Activated CD8-positive, alpha-beta T cell treated with anti-CD3 and anti-CD28 coated beads for 36 hours (primary cell): ENCODE data around the gene PHLDB1. TPM values are rescaled to one million over a fixed set of nuclear protein-coding genes. Genes with fewer than 3 reads are reported as not detected.
"Not testable (repeated sequence)": the region's sequence is repeated elsewhere in the genome, so short reads cannot be mapped to it uniquely, and the experiment has no call there.

ENCODE experiments used
- ATAC-seq: fragments of 200-7000 bp; cut with Tn5 transposase; one replicate; pipeline ENCODE4 v1.10.0; 2021; ENCODE audit warnings: mild to moderate bottlenecking, moderate library complexity
- CTCF ChIA-PET: fragments of 350-600 bp; sonication (Branson Sonifier 250); formaldehyde crosslinking; loops from one replicate; lab custom pipeline; 2021; ENCODE audit warnings: antibody characterized with exemption; lab: Charles Lee
- POLR2A ChIA-PET: fragments of 350-600 bp; sonication (Branson Sonifier 250); formaldehyde crosslinking; loops from one replicate; lab custom pipeline; 2021; ENCODE audit warnings: antibody characterized with exemption; lab: Charles Lee
- DNase-seq: peaks from one replicate; pipeline ENCODE4 v3.0.0-alpha.2; 2020
- H3K27ac Mint-ChIP-seq: one replicate; pipeline ENCODE4 v1.8.0; 2021; ENCODE audit warnings: mild to moderate bottlenecking, mixed read lengths
- H3K27me3 Mint-ChIP-seq: one replicate; pipeline ENCODE4 v1.8.0; 2021; ENCODE audit warnings: mixed read lengths
- H3K36me3 Mint-ChIP-seq: one replicate; pipeline ENCODE4 v1.8.0; 2021; ENCODE audit warnings: low read depth, mixed read lengths
- H3K4me1 Mint-ChIP-seq: one replicate; pipeline ENCODE4 v1.8.0; 2021; ENCODE audit warnings: low read depth, mixed read lengths
- H3K4me3 Mint-ChIP-seq: one replicate; pipeline ENCODE4 v1.8.0; 2021; ENCODE audit warnings: mild to moderate bottlenecking, moderate library complexity, mixed read lengths
- H3K9me3 Mint-ChIP-seq: one replicate; pipeline ENCODE4 v1.8.0; 2021; ENCODE audit warnings: mixed read lengths
- CTCF ChIP-seq: fragments of 200-600 bp; IDR thresholded peaks from one replicate; pipeline ENCODE4 v1.8.0; 2022; ENCODE audit warnings: antibody characterized with exemption, mild to moderate bottlenecking
- intact Hi-C: fragments of 100-400 bp; cut with micrococcal nuclease; formaldehyde crosslinking; loops from one replicate; pipeline ENCODE4 v1.10.0; 2022
- total RNA-seq, 2 experiments: library from RNA; stranded (reverse); gene quantifications; one replicate each; pipeline ENCODE4 v1.2.3, GENCODE V29; 2021

The PHLDB1 gene
- total RNA-seq, 2 experiments from 2014 or later = 3.0 to 5.1 TPM

- H3K36me3 Mint-ChIP-seq = peaks cover 39% of the 10 kb centered on the region
- intact Hi-C loops = no loop called here
- peaks cover 31% of the 10 kb centered on the region for H3K4me1 Mint-ChIP-seq
- no peak for TF ChIP-seq CTCF
- DNase-seq (no peak), ATAC-seq (no peak)
- no peaks in the 10 kb centered on the region for H3K9me3 Mint-ChIP-seq
- no peaks in the 10 kb centered on the region for H3K27me3 Mint-ChIP-seq
- H3K27ac Mint-ChIP-seq = no peak overlapping the region
- POLR2A ChIA-PET = interaction anchor here (1.5 kb wide), 2 partner anchors 9 to 12 kb away, joined by 5 to 7 read pairs; partner anchors contain the start of gene ARCN1
- CTCF ChIA-PET = interaction anchor here (0.8 kb wide), 1 partner anchor 19 kb away, joined by 3 read pairs; no protein-coding TSS in a partner anchor
- no peak overlapping the region for H3K4me3 Mint-ChIP-seq
Observed at GRCh38 chr11:118581057-118581456, 26.4 kb upstream of the PHLDB1 start.

- Mint-ChIP-seq H3K9me3 (no peaks in the 10 kb centered on the region), H3K27ac (no peak overlapping the region), H3K36me3 (peaks cover 52% of the 10 kb centered on the region), H3K4me3 (no peak overlapping the region), H3K4me1 (peaks cover 2% of the 10 kb centered on the region), H3K27me3 (no peaks in the 10 kb centered on the region)
- intact Hi-C loops = no loop called here
- POLR2A ChIA-PET = no interaction called here
- DNase-seq = no peak
- CTCF ChIA-PET = no interaction called here
- no peak for ATAC-seq
- no peak for TF ChIP-seq CTCF
Observed at GRCh38 chr11:118587952-118588351, 19.5 kb upstream of the PHLDB1 start.

- ChIA-PET CTCF (interaction anchor here (1.1 to 4.7 kb wide), 6 partner anchors 16 to 394 kb away, joined by 3 to 177 read pairs (median 6); partner anchors contain the start of gene PHLDB1), POLR2A (interaction anchor here (0.7 to 2.0 kb wide), 5 partner anchors 12 to 137 kb away, joined by 3 to 5 read pairs (median 4); partner anchors contain the start of gene ARCN1)
- ATAC-seq (no peak), DNase-seq (no peak)
- intact Hi-C loops = no loop called here
- no peak overlapping the region for H3K27ac Mint-ChIP-seq
- no peak for TF ChIP-seq CTCF
- H3K9me3 Mint-ChIP-seq = no peaks in the 10 kb centered on the region
- no peak overlapping the region for H3K4me3 Mint-ChIP-seq
- H3K27me3 Mint-ChIP-seq = no peaks in the 10 kb centered on the region
- peaks cover 51% of the 10 kb centered on the region for H3K36me3 Mint-ChIP-seq
- H3K4me1 Mint-ChIP-seq = peaks cover 18% of the 10 kb centered on the region
Observed at GRCh38 chr11:118592616-118593367, 14.6 kb upstream of the PHLDB1 start.

- H3K27ac Mint-ChIP-seq = peak overlapping the region; percentile 49
- DNase-seq = peak; percentile 17
- intact Hi-C loops, H3K9me3 Mint-ChIP-seq, H3K4me3 Mint-ChIP-seq, H3K27me3 Mint-ChIP-seq: not testable (repeated sequence)
- ATAC-seq = peak; percentile 79
- TF ChIP-seq CTCF = peak; percentile 64
- ChIA-PET CTCF (interaction anchor here (0.6 to 4.7 kb wide), 28 partner anchors 11 to 450 kb away, joined by 3 to 177 read pairs (median 4); partner anchors contain the start of genes ARCN1 and PHLDB1), POLR2A (interaction anchor here (0.7 to 1.4 kb wide), 3 partner anchors 10 to 13 kb away, joined by 3 to 5 read pairs (median 4); partner anchors contain the start of gene PHLDB1)
- H3K4me1 Mint-ChIP-seq = peaks cover 18% of the 10 kb centered on the region
- peaks cover 52% of the 10 kb centered on the region for H3K36me3 Mint-ChIP-seq
Observed at GRCh38 chr11:118594984-118595383, 12.4 kb upstream of the PHLDB1 start.
